MM.1S (cell line): Measurements from ENCODE around the gene MEIS2.

Source experiments
- CTCF ChIP-seq: fragments of 300-600 bp; sonication (generic); IDR thresholded peaks from 2 replicates; pipeline ENCODE4 v1.5.1; 2016; ENCODE audit warnings: antibody characterized with exemption, low read length, mixed read lengths
- EZH2 ChIP-seq: fragments of 300-600 bp; sonication (generic); optimal IDR thresholded peaks from 2 replicates; pipeline ENCODE3; 2017; ENCODE audit warnings: low read depth, mild to moderate bottlenecking, antibody characterized with exemption, low read length, mixed read lengths

- TF ChIP-seq CTCF: no peak
- no peak for TF ChIP-seq EZH2
These were observed 11.9 kb downstream of the MEIS2 start for GRCh38 chr15:37088436-37088835.
